HG03280 (cell line): ENCODE data around the gene ACLY.
"Not testable (repeated sequence)": the region's sequence is repeated elsewhere in the genome, so short reads cannot be mapped to it uniquely, and the experiment has no call there.

ENCODE experiments used
- ATAC-seq: cut with Tn5 transposase; IDR thresholded peaks from one replicate; pipeline ENCODE4 v1.9.1; 2021; ENCODE audit warnings: mild to moderate bottlenecking, moderate library complexity; ENCODE audit not compliant: unreplicated experiment

Gene ACLY

DNA sequence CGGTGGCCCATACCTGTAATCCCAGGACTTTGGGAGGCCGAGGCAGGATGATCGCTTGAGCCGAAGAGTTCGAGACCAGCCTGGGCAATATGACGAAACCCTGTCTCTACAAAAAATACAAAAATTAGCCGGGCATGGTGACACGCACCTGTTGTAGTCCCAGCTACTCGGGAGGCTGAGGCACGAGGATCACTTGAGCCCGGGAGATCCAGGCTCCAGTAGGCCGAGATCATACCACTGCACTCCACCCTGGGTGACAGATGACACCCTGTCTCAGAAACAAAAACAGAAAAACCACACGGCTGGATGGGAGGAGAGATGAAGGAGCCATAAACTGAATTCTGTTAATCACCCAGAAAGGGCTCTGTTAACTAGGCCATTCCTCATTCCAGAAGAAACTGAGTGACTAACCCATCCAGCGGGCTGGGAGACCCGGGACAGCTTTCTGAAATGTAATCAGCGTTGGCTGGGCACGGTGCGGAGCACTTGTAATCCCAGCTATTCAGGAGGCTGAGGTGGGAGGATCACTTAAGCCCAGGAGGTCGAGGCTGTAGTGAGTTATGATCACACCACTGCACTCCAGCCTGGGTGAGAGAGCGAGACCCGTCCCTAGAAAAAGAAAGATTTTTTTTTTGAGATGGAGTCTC lies 82.1 kb downstream of the ACLY start:
- no peak for ATAC-seq

DNA sequence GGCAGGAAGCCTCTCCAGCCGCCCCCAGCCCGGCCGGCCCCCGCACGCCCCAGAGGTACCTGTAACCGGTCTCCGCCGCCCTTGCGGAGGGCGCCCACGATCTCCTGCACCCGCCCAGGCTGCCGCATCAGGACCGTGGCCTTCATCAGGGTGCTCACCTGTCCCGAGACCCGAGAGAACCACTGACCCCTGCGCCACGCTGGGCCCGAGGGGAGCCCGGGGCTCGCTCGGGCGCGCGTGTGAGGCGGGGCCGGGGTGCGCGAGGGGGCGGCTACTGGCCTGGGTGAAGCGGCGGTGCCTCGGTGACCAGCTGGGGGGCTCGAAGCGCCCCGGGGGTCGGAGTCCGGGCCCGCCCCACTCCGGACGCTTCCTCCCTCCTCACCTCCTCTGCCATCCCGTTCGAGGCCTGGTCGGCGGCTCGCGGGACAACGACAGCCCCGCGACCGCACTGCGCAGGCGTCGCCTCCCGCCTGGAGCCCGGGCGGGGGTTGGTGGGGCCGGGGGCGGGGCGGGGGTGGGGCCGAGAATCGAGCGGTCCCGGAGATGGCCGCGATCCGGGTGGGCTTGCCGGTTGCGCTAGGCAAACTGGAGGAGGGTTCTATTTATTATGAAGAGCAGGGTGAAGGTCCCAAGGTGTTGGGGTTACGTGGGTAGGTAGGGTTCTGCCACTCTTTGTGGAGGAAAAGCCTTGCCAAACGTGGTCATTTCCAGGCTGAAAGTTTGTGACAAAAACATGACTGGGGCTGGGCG lies 82.8 kb downstream of the ACLY start, which contains the start of gene NT5C3B:
NT5C3B (minus strand) TSS at position 433 of the 750 bp plus-strand sequence; CDS start at position 394, 39 bp downstream.
- ATAC-seq, result peak; percentile 77

DNA sequence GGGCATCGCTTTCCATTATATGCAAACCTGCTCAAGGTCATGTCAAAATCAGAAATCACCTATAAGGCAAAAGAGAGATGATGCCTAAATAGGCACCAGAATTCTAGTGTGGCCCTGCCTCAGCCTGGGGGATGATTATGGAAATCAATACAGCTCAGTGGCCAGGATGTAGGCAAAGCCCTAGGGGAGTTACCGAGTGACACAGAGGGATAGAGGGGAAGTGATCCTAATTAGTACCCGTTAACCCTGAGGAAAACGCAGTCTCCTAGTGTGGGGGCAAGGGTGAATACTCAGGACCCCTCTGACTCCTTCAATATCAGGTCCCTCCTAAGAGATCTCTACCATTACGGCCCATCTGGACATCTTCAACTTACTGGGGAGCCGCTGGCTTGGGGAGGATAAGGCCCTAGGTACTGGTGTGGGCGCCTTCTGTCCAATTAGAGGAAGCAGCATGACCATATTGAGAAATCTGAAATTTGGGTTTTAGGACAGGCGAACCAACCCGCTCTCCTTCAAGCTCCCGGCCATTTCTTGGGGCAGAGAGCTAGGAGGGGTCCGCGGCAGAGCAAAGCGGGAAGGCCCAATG lies 83.4 kb downstream of the ACLY start:
- peak; percentile 33 for ATAC-seq

DNA sequence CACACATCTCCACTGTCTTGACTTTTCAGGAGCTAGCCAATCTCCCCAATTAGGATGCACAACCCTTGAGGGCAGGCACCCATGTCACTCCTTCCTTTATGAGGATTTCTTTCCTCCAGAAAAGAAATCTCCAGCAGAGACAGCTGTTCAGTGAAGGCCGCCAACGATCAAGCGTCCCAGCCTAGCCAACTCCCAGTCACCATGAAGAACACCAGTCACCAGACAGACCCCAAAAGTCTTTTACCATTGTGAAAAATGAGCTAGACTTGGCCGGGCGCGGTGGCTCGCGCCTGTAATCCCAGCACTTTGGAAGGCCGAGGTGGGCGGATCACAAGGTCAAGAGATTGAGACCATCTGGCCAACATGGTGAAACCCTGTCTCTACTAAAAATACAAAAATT lies 88.8 kb downstream of the ACLY start:
- ATAC-seq, result not testable (repeated sequence)

DNA sequence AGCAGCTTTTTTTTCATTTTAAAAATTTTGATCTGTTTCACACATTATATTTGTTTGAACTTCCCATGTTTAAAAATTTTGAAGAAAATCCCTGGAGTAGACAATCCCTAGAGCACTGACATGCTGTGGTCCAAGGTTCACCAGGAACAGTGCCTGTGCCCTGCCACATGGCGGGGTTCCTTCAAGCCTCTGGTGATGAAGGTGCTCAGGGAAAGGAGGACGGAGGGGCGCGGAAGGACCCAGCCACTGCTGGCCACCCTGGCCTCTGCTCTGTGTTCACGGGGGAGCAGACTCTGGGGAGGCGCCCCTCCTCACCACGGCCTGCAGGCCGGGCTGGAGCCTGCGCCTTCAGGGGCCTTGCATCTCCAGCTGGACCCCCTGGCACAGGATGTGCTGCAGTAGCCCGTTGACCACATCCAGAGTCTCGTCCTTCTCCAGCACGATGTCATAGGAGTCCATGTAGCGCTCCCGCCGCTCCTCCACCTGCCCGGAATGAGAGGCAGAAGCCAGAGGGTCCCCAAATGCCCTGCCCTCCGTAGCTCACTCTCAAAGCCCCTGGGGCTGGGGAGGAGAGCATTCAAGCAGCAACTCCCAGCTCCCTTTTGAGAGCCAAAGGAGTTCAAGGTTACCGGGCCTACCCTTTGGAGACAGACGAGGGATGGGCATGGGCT lies 93.4 kb downstream of the ACLY start:
- no peak for ATAC-seq

DNA sequence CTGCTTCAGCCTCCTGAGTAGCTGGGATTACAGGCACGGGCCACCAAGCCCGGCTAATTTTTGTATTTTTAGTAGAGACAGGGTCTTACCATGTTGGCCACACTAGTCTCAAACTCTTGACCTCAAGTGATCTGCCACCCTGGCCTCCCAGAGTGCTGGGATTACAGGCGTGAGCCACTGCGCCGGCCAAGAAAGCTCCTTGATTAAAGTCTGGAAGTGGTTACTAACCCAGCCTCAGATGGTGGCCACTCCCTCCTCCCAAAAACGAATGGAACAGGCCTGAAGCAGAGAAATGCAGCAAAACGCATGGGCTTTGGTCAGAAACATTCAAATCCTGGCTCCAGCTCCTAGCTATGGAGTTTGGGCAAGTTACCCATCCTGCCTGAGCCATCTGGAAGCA lies 94.7 kb downstream of the ACLY start:
- ATAC-seq, result no peak

DNA sequence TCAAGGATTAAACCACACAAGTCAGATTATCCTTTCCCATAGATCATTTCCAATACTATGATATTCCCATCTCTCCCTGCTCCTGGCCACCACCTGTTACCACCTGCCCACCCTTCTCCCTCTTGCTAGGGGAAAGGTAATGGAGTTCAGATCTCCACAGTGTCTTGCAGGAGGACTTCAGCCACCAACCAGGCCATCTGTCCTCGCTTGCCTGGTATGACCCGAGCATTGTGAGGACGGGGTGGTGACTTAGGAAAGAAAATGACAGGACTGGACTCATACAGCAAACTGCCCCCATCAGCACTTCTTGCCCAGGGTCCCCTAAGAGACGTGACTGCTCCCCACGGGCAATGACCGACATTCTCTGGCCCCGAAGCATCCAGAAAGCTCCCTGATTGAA lies 95.2 kb downstream of the ACLY start:
- ATAC-seq, result no peak

DNA sequence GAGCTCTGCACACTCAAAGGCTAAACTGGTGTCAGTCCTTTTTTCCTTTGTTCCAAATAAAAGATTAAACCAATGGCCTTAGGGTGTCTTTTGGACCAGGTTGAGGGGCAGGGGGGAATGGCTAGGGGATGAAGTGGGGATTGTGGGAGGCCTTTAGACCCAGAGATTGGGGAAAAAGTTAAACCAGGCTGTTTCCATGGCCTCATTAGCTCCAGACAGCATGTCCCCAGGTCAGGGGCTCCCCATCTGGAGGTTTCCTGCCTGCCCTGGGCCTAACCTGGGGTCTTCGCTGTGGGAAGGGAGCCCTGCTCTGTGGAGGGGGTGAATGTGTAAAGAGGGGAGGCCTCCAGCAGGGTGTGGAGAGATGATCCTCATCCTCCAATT lies 95.6 kb downstream of the ACLY start:
- no peak for ATAC-seq

DNA sequence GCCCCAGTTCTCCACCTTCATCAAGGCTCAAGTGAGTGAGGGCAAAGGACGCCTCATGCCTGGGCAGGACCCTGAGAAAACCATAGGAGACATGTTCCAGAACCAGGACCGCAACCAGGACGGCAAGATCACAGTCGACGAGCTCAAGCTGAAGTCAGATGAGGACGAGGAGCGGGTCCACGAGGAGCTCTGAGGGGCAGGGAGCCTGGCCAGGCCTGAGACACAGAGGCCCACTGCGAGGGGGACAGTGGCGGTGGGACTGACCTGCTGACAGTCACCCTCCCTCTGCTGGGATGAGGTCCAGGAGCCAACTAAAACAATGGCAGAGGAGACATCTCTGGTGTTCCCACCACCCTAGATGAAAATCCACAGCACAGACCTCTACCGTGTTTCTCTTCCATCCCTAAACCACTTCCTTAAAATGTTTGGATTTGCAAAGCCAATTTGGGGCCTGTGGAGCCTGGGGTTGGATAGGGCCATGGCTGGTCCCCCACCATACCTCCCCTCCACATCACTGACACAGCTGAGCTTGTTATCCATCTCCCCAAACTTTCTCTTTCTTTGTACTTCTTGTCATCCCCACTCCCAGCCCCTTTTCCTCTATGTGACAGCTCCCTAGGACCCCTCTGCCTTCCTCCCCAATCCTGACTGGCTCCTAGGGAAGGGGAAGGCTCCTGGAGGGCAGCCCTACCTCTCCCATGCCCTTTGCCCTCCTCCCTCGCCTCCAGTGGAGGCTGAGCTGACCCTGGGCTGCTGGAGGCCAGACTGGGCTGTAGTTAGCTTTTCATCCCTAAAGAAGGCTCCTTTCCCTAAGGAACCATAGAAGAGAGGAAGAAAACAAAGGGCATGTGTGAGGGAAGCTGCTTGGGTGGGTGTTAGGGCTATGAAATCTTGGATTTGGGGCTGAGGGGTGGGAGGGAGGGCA lies 96.3 kb downstream of the ACLY start:
- no peak for ATAC-seq

DNA sequence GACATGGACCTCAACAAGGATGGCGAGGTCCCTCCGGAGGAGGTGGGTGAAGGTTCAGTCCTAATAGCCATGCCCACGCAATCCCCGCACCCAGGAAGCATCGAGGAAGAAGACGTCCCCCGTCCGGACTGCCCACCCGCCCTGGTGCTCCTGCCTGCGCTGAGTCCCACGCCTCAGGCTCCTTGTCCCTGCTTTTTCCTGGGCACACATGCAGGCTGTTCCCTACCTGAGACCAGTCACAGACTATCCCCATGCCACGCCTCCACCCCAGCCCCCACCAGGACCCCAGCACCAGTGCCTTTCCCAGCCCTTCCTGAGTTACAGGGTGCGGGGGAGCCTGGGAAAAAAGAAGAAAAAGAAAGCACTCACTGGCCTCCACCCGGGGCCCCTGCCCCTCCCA lies 97.0 kb downstream of the ACLY start:
- no peak for ATAC-seq

DNA sequence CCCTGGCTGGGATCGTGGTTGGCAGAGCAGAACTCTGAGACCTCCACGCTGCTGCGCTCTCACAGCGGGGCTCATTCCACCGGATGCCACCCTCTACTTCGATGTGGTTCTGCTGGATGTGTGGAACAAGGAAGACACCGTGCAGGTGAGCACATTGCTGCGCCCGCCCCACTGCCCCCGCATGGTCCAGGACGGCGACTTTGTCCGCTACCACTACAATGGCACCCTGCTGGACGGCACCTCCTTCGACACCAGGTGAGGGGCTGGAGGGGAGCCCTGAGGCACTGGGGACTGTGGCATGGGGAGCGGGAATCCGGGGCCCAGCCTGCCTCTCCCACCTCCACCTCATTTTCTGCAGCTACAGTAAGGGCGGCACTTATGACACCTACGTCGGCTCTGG lies 100.7 kb downstream of the ACLY start:
- no peak for ATAC-seq
